ENCODE results near the gene STK32A.
"Not testable (repeated sequence)": the region's sequence is repeated elsewhere in the genome, so short reads cannot be mapped to it uniquely, and the experiment has no call there.

Gene STK32A

GRCh38 chr5:147348046-147348445 lies 113.2 kb downstream of the STK32A start:
- DNase-seq, result no peak

- no peak for DNase-seq
These were observed 113.6 kb downstream of the STK32A start for GRCh38 chr5:147348451-147348850.

GRCh38 chr5:147349241-147349640 lies 114.4 kb downstream of the STK32A start:
- no peak for DNase-seq

GRCh38 chr5:147359101-147359500 lies 124.3 kb downstream of the STK32A start:
- no peak for DNase-seq

GRCh38 chr5:147359581-147359980 lies 124.8 kb downstream of the STK32A start:
- no peak for DNase-seq

- DNase-seq, result no peak
These were observed 126.0 kb downstream of the STK32A start for GRCh38 chr5:147360816-147361215.

- no peak for DNase-seq
These were observed 126.8 kb downstream of the STK32A start for GRCh38 chr5:147361441-147362175.

GRCh38 chr5:147367381-147367780 lies 132.6 kb downstream of the STK32A start:
- DNase-seq, result not testable (repeated sequence)

GRCh38 chr5:147369742-147370374 lies 135.0 kb downstream of the STK32A start:
- DNase-seq, result no peak

- no peak for DNase-seq
These were observed 136.5 kb downstream of the STK32A start for GRCh38 chr5:147371290-147371689.

- DNase-seq, result no peak
These were observed 137.4 kb downstream of the STK32A start for GRCh38 chr5:147372191-147372590.

GRCh38 chr5:147373328-147373727 lies 138.5 kb downstream of the STK32A start:
- no peak for DNase-seq

- no peak for DNase-seq
These were observed 140.3 kb downstream of the STK32A start for GRCh38 chr5:147375151-147375550.

- DNase-seq, result no peak
These were observed 142.9 kb downstream of the STK32A start for GRCh38 chr5:147377682-147378081.

GRCh38 chr5:147381555-147381954 lies 146.7 kb downstream of the STK32A start:
- DNase-seq, result no peak

- DNase-seq, result no peak
These were observed 147.9 kb downstream of the STK32A start for GRCh38 chr5:147382776-147383175.

GRCh38 chr5:147384346-147385193 lies 149.7 kb downstream of the STK32A start:
- DNase-seq, result no peak

GRCh38 chr5:147387109-147387508 lies 152.3 kb downstream of the STK32A start:
- no peak for DNase-seq

- DNase-seq, result no peak
These were observed 153.6 kb downstream of the STK32A start for GRCh38 chr5:147388184-147389108.

GRCh38 chr5:147390654-147391225 lies 155.9 kb downstream of the STK32A start:
- no peak for DNase-seq

GRCh38 chr5:147391781-147392180 lies 157.0 kb downstream of the STK32A start:
- DNase-seq, result peak in 1 of 2 experiments; percentile 9
